Activated CD4-positive, alpha-beta memory T cell treated with anti-CD3 and anti-CD28 coated beads for 36 hours (primary cell): ENCODE results near the gene ERMAP. TPM values are rescaled to one million over a fixed set of nuclear protein-coding genes. Genes with fewer than 3 reads are reported as not detected.
"Not testable (repeated sequence)": the region's sequence is repeated elsewhere in the genome, so short reads cannot be mapped to it uniquely, and the experiment has no call there.

ENCODE experiments used
- CTCF ChIA-PET: fragments of 350-600 bp; sonication (Branson Sonifier 250); formaldehyde crosslinking; loops from one replicate; lab custom pipeline; 2021; ENCODE audit warnings: antibody characterized with exemption, inconsistent platforms; lab: Charles Lee
- POLR2A ChIA-PET: fragments of 350-600 bp; sonication (Branson Sonifier 250); formaldehyde crosslinking; loops from one replicate; lab custom pipeline; 2021; ENCODE audit warnings: antibody characterized with exemption; lab: Charles Lee
- DNase-seq: peaks from one replicate; pipeline ENCODE4 v3.0.0-alpha.2; 2020
- H3K27ac Mint-ChIP-seq: one replicate; pipeline ENCODE4 v1.8.0; 2021; ENCODE audit warnings: mixed read lengths
- H3K27me3 Mint-ChIP-seq: one replicate; pipeline ENCODE4 v1.8.0; 2021; ENCODE audit warnings: mixed read lengths
- H3K36me3 Mint-ChIP-seq: one replicate; pipeline ENCODE4 v1.8.0; 2021; ENCODE audit warnings: mixed read lengths
- H3K4me1 Mint-ChIP-seq: one replicate; pipeline ENCODE4 v1.8.0; 2021; ENCODE audit warnings: low read depth, mixed read lengths
- H3K4me3 Mint-ChIP-seq: one replicate; pipeline ENCODE4 v1.8.0; 2021; ENCODE audit warnings: mild to moderate bottlenecking, mixed read lengths
- H3K9me3 Mint-ChIP-seq: one replicate; pipeline ENCODE4 v1.8.0; 2021; ENCODE audit warnings: mixed read lengths
- intact Hi-C: fragments of 100-400 bp; cut with micrococcal nuclease; formaldehyde crosslinking; loops from one replicate; pipeline ENCODE4 v1.15.1; 2023
- total RNA-seq, 2 experiments: library from RNA; stranded (reverse); gene quantifications; one replicate each; pipeline ENCODE4 v1.2.3, GENCODE V29; 2021

The ERMAP gene
- total RNA-seq, 2 experiments from 2014 or later, result 3.4 to 4.5 TPM

GRCh38 chr1:42807056-42807668, 9.8 kb upstream of the ERMAP start:
- DNase-seq, result no peak
- ChIA-PET POLR2A (interaction anchor here (0.9 kb wide), 1 partner anchor 43 kb away, joined by 3 read pairs; no protein-coding TSS in a partner anchor), CTCF (interaction anchor here (1.4 kb wide), 1 partner anchor 10 kb away, joined by 3 read pairs; the partner anchor contains the start of genes ERMAP and SVBP)
- Mint-ChIP-seq H3K27me3 (no peaks in the 10 kb centered on the region), H3K4me3 (no peak overlapping the region), H3K36me3 (peaks cover 8% of the 10 kb centered on the region), H3K27ac (no peak overlapping the region), H3K4me1 (peaks cover 3% of the 10 kb centered on the region), H3K9me3 (peaks cover 3% of the 10 kb centered on the region)
- intact Hi-C loops, result no loop called here

- H3K4me1 Mint-ChIP-seq, result peaks cover 17% of the 10 kb centered on the region
- POLR2A ChIA-PET, H3K27ac Mint-ChIP-seq, DNase-seq, H3K4me3 Mint-ChIP-seq, H3K36me3 Mint-ChIP-seq, H3K27me3 Mint-ChIP-seq, H3K9me3 Mint-ChIP-seq: not testable (repeated sequence)
- CTCF ChIA-PET, result interaction anchor here (1.7 kb wide), 1 partner anchor 37 kb away, joined by 5 read pairs; no protein-coding TSS in a partner anchor
- intact Hi-C loops, result loop anchor here (10.0 kb wide), 1 partner anchor 110 kb away; no protein-coding TSS in a partner anchor
These were observed 2.1 kb upstream of the ERMAP start for GRCh38 chr1:42814815-42815214.

- CTCF ChIA-PET, result interaction anchor here (0.8 to 2.9 kb wide), 5 partner anchors 8 to 258 kb away, joined by 3 to 23 read pairs (median 5); partner anchors contain the start of gene ZNF691
- peak overlapping the region; percentile 76 for H3K4me3 Mint-ChIP-seq
- POLR2A ChIA-PET, result interaction anchor here (0.6 to 1.4 kb wide), 5 partner anchors 32 to 606 kb away, joined by 3 to 5 read pairs (median 3); partner anchors contain the start of genes CFAP57, EBNA1BP2 and YBX1
- H3K27ac Mint-ChIP-seq, result peak overlapping the region; percentile 75
- intact Hi-C loops, result loop anchor here (10.0 kb wide), 1 partner anchor 109 kb away; no protein-coding TSS in a partner anchor
- peak; percentile 23 for DNase-seq
- H3K27me3 Mint-ChIP-seq, result no peaks in the 10 kb centered on the region
- H3K4me1 Mint-ChIP-seq, result peaks cover 17% of the 10 kb centered on the region
- H3K9me3 Mint-ChIP-seq, result no peaks in the 10 kb centered on the region
- no peaks in the 10 kb centered on the region for H3K36me3 Mint-ChIP-seq
These were observed 859 bp upstream of the ERMAP start for GRCh38 chr1:42815941-42816584.

- intact Hi-C loops, result loop anchor here (1.0 to 10.0 kb wide), 3 partner anchors 30 to 107 kb away; partner anchors contain the start of genes C1orf50 and P3H1
- no peaks in the 10 kb centered on the region for H3K9me3 Mint-ChIP-seq
- POLR2A ChIA-PET, result interaction anchor here (0.7 to 1.6 kb wide), 4 partner anchors 29 to 355 kb away, joined by 3 to 11 read pairs (median 4); partner anchors contain the start of genes C1orf50, CFAP57, EBNA1BP2 and P3H1
- CTCF ChIA-PET, result interaction anchor here (1.3 to 2.9 kb wide), 6 partner anchors 10 to 256 kb away, joined by 3 to 23 read pairs (median 6); partner anchors contain the start of genes C1orf50, P3H1 and ZNF691
- H3K4me1 Mint-ChIP-seq, result peaks cover 17% of the 10 kb centered on the region
- H3K27me3 Mint-ChIP-seq, result no peaks in the 10 kb centered on the region
- DNase-seq, result no peak
- H3K27ac Mint-ChIP-seq, result peak overlapping the region; percentile 30
- H3K36me3 Mint-ChIP-seq, result no peaks in the 10 kb centered on the region
- peak overlapping the region; percentile 76 for H3K4me3 Mint-ChIP-seq
These were observed 482 bp downstream of the ERMAP start for GRCh38 chr1:42817440-42817767.

- no peak overlapping the region for H3K27ac Mint-ChIP-seq
- peaks cover 17% of the 10 kb centered on the region for H3K4me1 Mint-ChIP-seq
- intact Hi-C loops, result loop anchor here (1.0 to 10.0 kb wide), 3 partner anchors 29 to 107 kb away; partner anchors contain the start of genes C1orf50 and P3H1
- H3K27me3 Mint-ChIP-seq, result no peaks in the 10 kb centered on the region
- ChIA-PET POLR2A (interaction anchor here (0.7 to 1.6 kb wide), 3 partner anchors 28 to 51 kb away, joined by 3 to 11 read pairs (median 5); partner anchors contain the start of genes C1orf50, P3H1 and ZNF691), CTCF (interaction anchor here (1.3 to 2.9 kb wide), 5 partner anchors 29 to 256 kb away, joined by 3 to 23 read pairs (median 6); partner anchors contain the start of genes C1orf50, P3H1 and ZNF691)
- no peaks in the 10 kb centered on the region for H3K9me3 Mint-ChIP-seq
- no peaks in the 10 kb centered on the region for H3K36me3 Mint-ChIP-seq
- H3K4me3 Mint-ChIP-seq, result peak overlapping the region; percentile 76
- DNase-seq, result no peak
These were observed 1.1 kb downstream of the ERMAP start for GRCh38 chr1:42817976-42818375.

- Mint-ChIP-seq H3K4me1 (peaks cover 14% of the 10 kb centered on the region), H3K36me3 (no peaks in the 10 kb centered on the region), H3K4me3 (no peak overlapping the region), H3K9me3 (no peaks in the 10 kb centered on the region), H3K27me3 (no peaks in the 10 kb centered on the region), H3K27ac (no peak overlapping the region)
- DNase-seq, result no peak
- CTCF ChIA-PET, result interaction anchor here (1.0 to 2.4 kb wide), 5 partner anchors 25 to 253 kb away, joined by 3 to 8 read pairs (median 6); partner anchors contain the start of gene ZNF691
- intact Hi-C loops, result no loop called here
- POLR2A ChIA-PET, result no interaction called here
These were observed 3.9 kb downstream of the ERMAP start for GRCh38 chr1:42820813-42821212.

GRCh38 chr1:42821690-42822089, 4.8 kb downstream of the ERMAP start:
- CTCF ChIA-PET, result interaction anchor here (1.0 to 2.4 kb wide), 5 partner anchors 24 to 252 kb away, joined by 3 to 8 read pairs (median 6); partner anchors contain the start of gene ZNF691
- POLR2A ChIA-PET, result no interaction called here
- no peaks in the 10 kb centered on the region for H3K36me3 Mint-ChIP-seq
- no peaks in the 10 kb centered on the region for H3K9me3 Mint-ChIP-seq
- no peak for DNase-seq
- H3K27ac Mint-ChIP-seq, result no peak overlapping the region
- peaks cover 7% of the 10 kb centered on the region for H3K4me1 Mint-ChIP-seq
- H3K4me3 Mint-ChIP-seq, result no peak overlapping the region
- H3K27me3 Mint-ChIP-seq, result no peaks in the 10 kb centered on the region
- intact Hi-C loops, result no loop called here

GRCh38 chr1:42822800-42823392, 6.0 kb downstream of the ERMAP start:
- no peak overlapping the region for H3K4me3 Mint-ChIP-seq
- intact Hi-C loops, result no loop called here
- peaks cover 3% of the 10 kb centered on the region for H3K4me1 Mint-ChIP-seq
- DNase-seq, result no peak
- ChIA-PET POLR2A (no interaction called here), CTCF (interaction anchor here (1.1 to 1.4 kb wide), 2 partner anchors 45 to 1183 kb away, joined by 3 read pairs; no protein-coding TSS in a partner anchor)
- H3K27me3 Mint-ChIP-seq, result no peaks in the 10 kb centered on the region
- no peaks in the 10 kb centered on the region for H3K9me3 Mint-ChIP-seq
- no peak overlapping the region for H3K27ac Mint-ChIP-seq
- H3K36me3 Mint-ChIP-seq, result no peaks in the 10 kb centered on the region

GRCh38 chr1:42824481-42825035, 7.6 kb downstream of the ERMAP start:
- intact Hi-C loops, result no loop called here
- no peaks in the 10 kb centered on the region for H3K4me1 Mint-ChIP-seq
- no peak overlapping the region for H3K27ac Mint-ChIP-seq
- ChIA-PET CTCF (no interaction called here), POLR2A (no interaction called here)
- H3K9me3 Mint-ChIP-seq, result no peaks in the 10 kb centered on the region
- no peak overlapping the region for H3K4me3 Mint-ChIP-seq
- no peak for DNase-seq
- no peaks in the 10 kb centered on the region for H3K27me3 Mint-ChIP-seq
- no peaks in the 10 kb centered on the region for H3K36me3 Mint-ChIP-seq

GRCh38 chr1:42825036-42825851, 8.3 kb downstream of the ERMAP start:
- no peaks in the 10 kb centered on the region for H3K4me1 Mint-ChIP-seq
- H3K27ac Mint-ChIP-seq, result no peak overlapping the region
- no peak for DNase-seq
- H3K4me3 Mint-ChIP-seq, result no peak overlapping the region
- no peaks in the 10 kb centered on the region for H3K27me3 Mint-ChIP-seq
- H3K9me3 Mint-ChIP-seq, result no peaks in the 10 kb centered on the region
- no peaks in the 10 kb centered on the region for H3K36me3 Mint-ChIP-seq
- POLR2A ChIA-PET, result no interaction called here
- CTCF ChIA-PET, result no interaction called here
- intact Hi-C loops, result no loop called here

- intact Hi-C loops, result no loop called here
- H3K4me1 Mint-ChIP-seq, result no peaks in the 10 kb centered on the region
- H3K27ac Mint-ChIP-seq, result no peak overlapping the region
- no peaks in the 10 kb centered on the region for H3K27me3 Mint-ChIP-seq
- H3K9me3 Mint-ChIP-seq, result no peaks in the 10 kb centered on the region
- ChIA-PET CTCF (interaction anchor here (0.6 kb wide), 1 partner anchor 707 kb away, joined by 3 read pairs; no protein-coding TSS in a partner anchor), POLR2A (no interaction called here)
- no peak for DNase-seq
- H3K4me3 Mint-ChIP-seq, result no peak overlapping the region
- no peaks in the 10 kb centered on the region for H3K36me3 Mint-ChIP-seq
These were observed 13.7 kb downstream of the ERMAP start for GRCh38 chr1:42830631-42831030.
